Neuronal stem cell (in vitro differentiated cells): ENCODE measurements around the gene PCDHA5.

Source experiments
- DNase-seq: peaks from one replicate; pipeline ENCODE4 v3.0.0-alpha.2; 2013; ENCODE audit warnings: low spot score
- H2AFZ ChIP-seq: one replicate; pipeline ENCODE4 v1.6.1; 2013; ENCODE audit warnings: mild to moderate bottlenecking, low read length, inconsistent platforms
- H2AK5ac ChIP-seq: 2 replicates; pipeline ENCODE4 v1.6.1; 2013; ENCODE audit warnings: low read depth, mild to moderate bottlenecking, inconsistent platforms, low read length, moderate library complexity, mixed read lengths
- H2BK120ac ChIP-seq: 2 replicates; pipeline ENCODE4 v1.6.1; 2013; ENCODE audit warnings: low read depth, mild to moderate bottlenecking, inconsistent platforms, low read length, moderate library complexity, mixed read lengths
- H2BK12ac ChIP-seq: one replicate; pipeline ENCODE4 v1.6.1; 2013; ENCODE audit warnings: low read length, inconsistent platforms
- H2BK15ac ChIP-seq: 2 replicates; pipeline ENCODE4 v1.6.1; 2013; ENCODE audit warnings: mild to moderate bottlenecking, low read length, inconsistent platforms, mixed read lengths
- H2BK5ac ChIP-seq: one replicate; pipeline ENCODE4 v1.6.1; 2013; ENCODE audit warnings: inconsistent platforms, mild to moderate bottlenecking, low read length, moderate library complexity
- H3K14ac ChIP-seq: one replicate; pipeline ENCODE4 v1.6.1; 2013; ENCODE audit warnings: low read length, inconsistent platforms
- H3K18ac ChIP-seq: 2 replicates; pipeline ENCODE4 v1.6.1; 2013; ENCODE audit warnings: low read length, inconsistent platforms
- H3K23ac ChIP-seq: 2 replicates; pipeline ENCODE4 v1.6.1; 2013; ENCODE audit warnings: low read depth, mild to moderate bottlenecking, mixed read lengths, low read length, inconsistent platforms; ENCODE audit not compliant: poor library complexity
- H3K27ac ChIP-seq: replicated peaks from 3 replicates; pipeline ENCODE4 v1.5.1; 2013; ENCODE audit warnings: low read length, inconsistent platforms
- H3K27me3 ChIP-seq, 3 experiments: 2 replicates each; pipeline ENCODE4 v1.6.1; 2013; ENCODE audit warnings: low read length in 3 of 3, mild to moderate bottlenecking in 2 of 3, inconsistent platforms in 1 of 3, low read depth in 1 of 3, mixed read lengths in 1 of 3, moderate library complexity in 1 of 3; ENCODE audit not compliant: control insufficient read depth in 3 of 3, insufficient read depth in 3 of 3
- H3K36me3 ChIP-seq, 2 donors: replicated peaks in 1 of 2; 2 replicates each; pipeline ENCODE4 v1.6.1; 2013; ENCODE audit warnings: low read length in 2 of 2; ENCODE audit not compliant: control insufficient read depth in 2 of 2, insufficient read depth in 2 of 2
- H3K4ac ChIP-seq: 2 replicates; pipeline ENCODE4 v1.6.1; 2013; ENCODE audit warnings: inconsistent platforms, mild to moderate bottlenecking, low read length, moderate library complexity
- H3K4me1 ChIP-seq, 2 donors: 1 replicate in 1 of 2; 2 replicates in 1 of 2; pipeline ENCODE4 v1.6.1; 2013; ENCODE audit warnings: low read length in 2 of 2, low read depth in 1 of 2; ENCODE audit not compliant: control insufficient read depth in 2 of 2, insufficient read depth in 1 of 2
- H3K4me2 ChIP-seq: one replicate; pipeline ENCODE4 v1.6.1; 2013; ENCODE audit warnings: mild to moderate bottlenecking, low read length, inconsistent platforms; ENCODE audit not compliant: insufficient read depth, poor library complexity, severe bottlenecking
- H3K4me3 ChIP-seq, 2 donors: 2 replicates each; pipeline ENCODE4 v1.5.1; 2013; ENCODE audit warnings: low read length in 2 of 2, mild to moderate bottlenecking in 2 of 2, inconsistent platforms in 1 of 2, moderate library complexity in 1 of 2
- H3K79me1 ChIP-seq: one replicate; pipeline ENCODE4 v1.6.1; 2013; ENCODE audit warnings: low read depth, mild to moderate bottlenecking, inconsistent platforms, low read length, moderate library complexity
- H3K9ac ChIP-seq: one replicate; pipeline ENCODE4 v1.6.1; 2013; ENCODE audit warnings: mild to moderate bottlenecking, low read depth, low read length, inconsistent platforms; ENCODE audit not compliant: poor library complexity
- H3K9me3 ChIP-seq, 2 donors: replicated peaks in 1 of 2; 2 replicates each; pipeline versions ENCODE3 to v1.6.1; 2013; ENCODE audit warnings: low read length in 2 of 2, mild to moderate bottlenecking in 2 of 2, inconsistent platforms in 1 of 2, low read depth in 1 of 2, mixed read lengths in 1 of 2, moderate library complexity in 1 of 2; ENCODE audit not compliant: control insufficient read depth in 2 of 2, insufficient read depth in 1 of 2
- H4K8ac ChIP-seq: one replicate; pipeline ENCODE4 v1.6.1; 2013; ENCODE audit warnings: low read depth, mild to moderate bottlenecking, inconsistent platforms, low read length, moderate library complexity
- H4K91ac ChIP-seq: one replicate; pipeline ENCODE4 v1.6.1; 2013; ENCODE audit warnings: low read length, low read depth, mild to moderate bottlenecking, inconsistent platforms; ENCODE audit not compliant: poor library complexity
- WGBS, 2 donors: extraction: QIAGEN DNeasy Blood & Tissue Kit; methylation state at CpG; one replicate each; pipeline ENCODE4 v1.1.7; 2013; ENCODE audit warnings: missing lambda C conversion rate in 2 of 2, mixed read lengths in 1 of 2; ENCODE audit not compliant: insufficient read length in 2 of 2, insufficient replicate concordance in 1 of 2; ENCODE audit errors: extremely low coverage in 2 of 2; 5-methylcytosine and 5-hydroxymethylcytosine counted together

Gene PCDHA5

DNA sequence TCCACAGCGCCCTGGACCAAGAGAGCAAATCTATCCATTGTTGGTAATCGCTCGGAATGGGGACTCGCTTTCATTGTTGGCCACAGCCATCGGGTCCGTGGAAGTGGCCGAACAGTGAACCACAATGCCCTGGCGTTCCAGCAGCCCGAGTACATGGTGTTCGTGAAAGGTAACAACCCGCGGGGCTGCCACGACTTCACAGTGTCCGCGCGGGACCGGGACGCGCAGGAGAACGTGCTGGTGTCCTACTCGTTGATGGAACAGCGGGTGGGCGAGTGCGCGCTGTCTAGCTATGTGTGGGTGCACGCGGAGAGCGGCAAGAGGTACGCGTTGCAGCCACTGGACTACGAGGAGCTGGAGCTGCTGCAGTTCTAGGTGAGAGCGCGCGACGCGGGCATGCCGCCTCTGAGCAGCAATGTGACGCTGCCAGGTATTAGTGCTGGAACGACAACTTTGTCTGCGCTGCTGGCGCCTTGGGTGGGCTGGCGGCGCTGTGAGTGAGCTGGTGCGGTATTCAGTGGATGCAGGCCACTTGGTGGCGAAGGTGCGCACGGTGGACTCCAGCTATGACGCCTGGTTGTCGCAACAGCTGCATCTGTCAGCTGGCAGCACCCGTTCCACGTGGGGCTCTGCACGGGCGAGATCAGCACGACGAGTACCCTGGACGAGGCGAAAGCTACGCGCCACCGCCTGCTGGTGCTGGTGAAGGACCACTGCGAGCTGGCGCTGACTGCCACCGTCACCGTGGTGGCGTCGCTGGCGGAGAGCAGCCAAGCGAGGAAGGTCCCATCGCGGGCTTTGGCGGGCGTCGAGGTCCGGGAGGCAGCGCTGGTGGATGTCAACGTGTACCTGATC, 41.3 kb downstream of the PCDHA5 start:
- Histone ChIP-seq H3K4me3 (no peak overlapping the region), H2BK120ac (no peak overlapping the region), H3K4me1 (no peaks in the 10 kb centered on the region), H3K23ac (peak overlapping the region; percentile 90), H3K4ac (no peak overlapping the region), H3K27ac (no peak overlapping the region), H3K4me2 (no peak overlapping the region), H2BK5ac (no peak overlapping the region), H3K27me3 (no peaks in the 10 kb centered on the region), H2AFZ (no peak overlapping the region), H2BK15ac (no peak overlapping the region), H3K9ac (no peak overlapping the region), H2AK5ac (no peak overlapping the region), H4K91ac (peak overlapping the region; percentile 72), H3K9me3 (peaks cover 25 to 46% of the 10 kb centered on the region in 2 donors), H4K8ac (no peak overlapping the region), H3K36me3 (peaks cover 12 to 22% of the 10 kb centered on the region in 2 donors), H2BK12ac (peak overlapping the region; percentile 10), H3K14ac (no peak overlapping the region), H3K18ac (no peak overlapping the region), H3K79me1 (peaks cover 4% of the 10 kb centered on the region)
- WGBS, 2 donors: no CpG with 5 or more reads among the region's 76 CpGs
- DNase-seq: no peak

DNA sequence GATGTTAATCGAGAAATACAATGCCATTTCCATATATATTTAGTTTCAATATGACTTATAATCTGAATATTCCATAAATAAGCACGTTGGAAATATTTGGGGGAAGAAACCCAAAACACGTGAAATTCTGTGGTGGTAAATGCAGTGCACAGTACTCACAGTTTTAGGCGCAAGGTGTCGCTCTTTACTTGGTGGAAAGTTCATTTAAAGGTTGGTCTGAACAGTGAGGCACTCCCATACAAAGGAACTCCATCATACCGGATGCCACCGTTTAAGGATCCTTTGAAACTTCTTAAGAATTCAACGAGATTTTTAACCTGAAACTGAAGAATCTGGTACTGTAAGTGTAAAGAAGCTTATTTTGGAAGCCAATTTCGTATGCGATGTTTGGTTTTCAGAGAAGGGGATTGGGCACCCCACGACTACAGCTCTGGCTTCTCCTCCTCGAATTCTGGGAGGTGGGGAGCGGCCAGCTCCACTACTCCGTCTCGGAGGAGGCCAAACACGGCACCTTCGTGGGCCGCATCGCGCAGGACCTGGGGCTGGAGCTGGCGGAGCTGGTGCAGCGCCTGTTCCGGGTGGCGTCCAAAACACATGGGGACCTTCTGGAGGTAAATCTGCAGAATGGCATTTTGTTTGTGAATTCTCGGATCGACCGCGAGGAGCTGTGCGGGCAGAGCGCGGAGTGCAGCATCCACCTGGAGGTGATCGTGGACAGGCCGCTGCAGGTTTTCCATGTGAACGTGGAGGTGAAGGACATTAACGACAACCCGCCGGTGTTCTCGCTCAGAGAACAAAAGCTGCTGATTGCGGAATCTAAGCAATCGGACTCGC, 47.5 kb downstream of the PCDHA5 start, which contains the start of gene PCDHA11:
TSS of gene PCDHA11 (plus strand) at position 237 of the 834 bp plus-strand sequence. CDS start at position 384, 147 bp downstream.
- H3K9ac ChIP-seq: peak within 1 kb of the TSS; percentile 64
- H2AFZ ChIP-seq: no peak within 1 kb of the TSS
- DNase-seq: peak; percentile 42
- H3K4ac ChIP-seq: no peak within 1 kb of the TSS
- H3K79me1 ChIP-seq: peaks cover 8% of the 10 kb centered on the region
- H2BK5ac ChIP-seq: no peak within 1 kb of the TSS
- no peak within 1 kb of the TSS for H3K23ac ChIP-seq
- no peak within 1 kb of the TSS for H3K4me2 ChIP-seq
- WGBS, 2 donors: no CpG with 5 or more reads among the region's 41 CpGs
- H2BK12ac ChIP-seq: no peak within 1 kb of the TSS
- no peak within 1 kb of the TSS for H4K91ac ChIP-seq
- H3K4me1 ChIP-seq: no peaks in the 10 kb centered on the region
- H3K18ac ChIP-seq: peak within 1 kb of the TSS; percentile 33
- H2BK120ac ChIP-seq: no peak within 1 kb of the TSS
- H3K4me3 ChIP-seq: peak within 1 kb of the TSS in 1 of 2 donors; percentile 86
- H3K36me3 ChIP-seq: peaks cover 13 to 22% of the 10 kb centered on the region in 2 donors
- no peak within 1 kb of the TSS for H3K14ac ChIP-seq
- H4K8ac ChIP-seq: no peak within 1 kb of the TSS
- H3K9me3 ChIP-seq: peaks cover 13 to 32% of the 10 kb centered on the region in 2 donors
- H2BK15ac ChIP-seq: no peak within 1 kb of the TSS
- H3K27ac ChIP-seq: no peak within 1 kb of the TSS
- no peaks in the 10 kb centered on the region for H3K27me3 ChIP-seq
- no peak within 1 kb of the TSS for H2AK5ac ChIP-seq

GRCh38 chr5:140869555-140869886, 48.1 kb downstream of the PCDHA5 start:
- no peak for DNase-seq
- Histone ChIP-seq H3K9ac (no peak overlapping the region), H2BK120ac (no peak overlapping the region), H3K36me3 (peaks cover 13 to 22% of the 10 kb centered on the region in 2 donors), H2BK15ac (no peak overlapping the region), H4K91ac (no peak overlapping the region), H3K27ac (no peak overlapping the region), H3K9me3 (peaks cover 13 to 27% of the 10 kb centered on the region in 2 donors), H2BK5ac (no peak overlapping the region), H2BK12ac (no peak overlapping the region), H2AFZ (no peak overlapping the region), H3K4me2 (no peak overlapping the region), H3K4ac (no peak overlapping the region), H3K4me1 (no peaks in the 10 kb centered on the region), H3K18ac (no peak overlapping the region), H4K8ac (no peak overlapping the region), H3K79me1 (peaks cover 8% of the 10 kb centered on the region), H3K4me3 (no peak overlapping the region), H3K23ac (no peak overlapping the region), H3K27me3 (no peaks in the 10 kb centered on the region), H2AK5ac (no peak overlapping the region), H3K14ac (no peak overlapping the region)
- WGBS, 2 donors: no CpG with 5 or more reads among the region's 5 CpGs
